ENCODE results near the gene CYB561D2.

CYB561D2 gene

GRCh38 chr3:50369012-50369670 lies 18.5 kb downstream of the CYB561D2 start:
- TF ChIP-seq TAF1 (IDR thresholded peaks at IDR 0.05; ENCODE audit: low read depth): no peak
- no peak for TF ChIP-seq CREB1 (IDR thresholded peaks at IDR 0.05; ENCODE audit: low read depth)
- TF ChIP-seq YY1 (IDR thresholded peaks at IDR 0.05; ENCODE audit: low read depth): no peak

- no peak for TF ChIP-seq EGR1 (IDR thresholded peaks at IDR 0.05)
- peak; percentile 64 for TF ChIP-seq RAD21 (IDR thresholded peaks at IDR 0.05; ENCODE audit: low read depth)
- TF ChIP-seq YY1 (IDR thresholded peaks at IDR 0.05; ENCODE audit: low read depth): no peak
These were observed 19.9 kb downstream of the CYB561D2 start for GRCh38 chr3:50370594-50370993.

- no peak for TF ChIP-seq TEAD4 (IDR thresholded peaks at IDR 0.05)
- TF ChIP-seq EP300 (IDR thresholded peaks at IDR 0.05; ENCODE audit: borderline replicate concordance): no peak
- TF ChIP-seq TCF12 (IDR thresholded peaks at IDR 0.05; ENCODE audit: low read depth): no peak
- TF ChIP-seq USF1 (IDR thresholded peaks at IDR 0.05): no peak
- TF ChIP-seq ZBTB7A (IDR thresholded peaks at IDR 0.05; ENCODE audit: low read depth): no peak
- no peak for TF ChIP-seq FOXM1 (IDR thresholded peaks at IDR 0.05; ENCODE audit: borderline replicate concordance, low read depth)
- no peak for TF ChIP-seq EGR1 (IDR thresholded peaks at IDR 0.05)
- TF ChIP-seq CEBPB (IDR thresholded peaks at IDR 0.05): no peak
- TF ChIP-seq NFIC (IDR thresholded peaks at IDR 0.05): no peak
- no peak for TF ChIP-seq REST (IDR thresholded peaks at IDR 0.05; ENCODE audit: low read depth)
These were observed 20.5 kb downstream of the CYB561D2 start for GRCh38 chr3:50371133-50371685.

GRCh38 chr3:50372349-50372748 lies 21.7 kb downstream of the CYB561D2 start:
- TF ChIP-seq ZBTB7A (IDR thresholded peaks at IDR 0.05; ENCODE audit: low read depth) (no peak), EGR1 (IDR thresholded peaks at IDR 0.05) (no peak), RAD21 (IDR thresholded peaks at IDR 0.05; ENCODE audit: low read depth) (no peak)

GRCh38 chr3:50373146-50374051 lies 22.7 kb downstream of the CYB561D2 start:
- no peak for TF ChIP-seq TAF1 (IDR thresholded peaks at IDR 0.05; ENCODE audit: low read depth)
- no peak for TF ChIP-seq REST (IDR thresholded peaks at IDR 0.05; ENCODE audit: low read depth)
- no peak for TF ChIP-seq CREB1 (IDR thresholded peaks at IDR 0.05; ENCODE audit: low read depth)
- TF ChIP-seq YY1 (IDR thresholded peaks at IDR 0.05; ENCODE audit: low read depth): no peak
- TF ChIP-seq EP300 (IDR thresholded peaks at IDR 0.05; ENCODE audit: borderline replicate concordance): no peak
- no peak for TF ChIP-seq TEAD4 (IDR thresholded peaks at IDR 0.05)

- TF ChIP-seq YY1 (IDR thresholded peaks at IDR 0.05; ENCODE audit: low read depth): no peak
- TF ChIP-seq TEAD4 (IDR thresholded peaks at IDR 0.05): no peak
- TF ChIP-seq RAD21 (IDR thresholded peaks at IDR 0.05; ENCODE audit: low read depth): no peak
- no peak for TF ChIP-seq ZBTB7A (IDR thresholded peaks at IDR 0.05; ENCODE audit: low read depth)
- no peak for TF ChIP-seq NFIC (IDR thresholded peaks at IDR 0.05)
- no peak for TF ChIP-seq EP300 (IDR thresholded peaks at IDR 0.05; ENCODE audit: borderline replicate concordance)
- TF ChIP-seq TAF1 (IDR thresholded peaks at IDR 0.05; ENCODE audit: low read depth): no peak
- TF ChIP-seq CREB1 (IDR thresholded peaks at IDR 0.05; ENCODE audit: low read depth): no peak
- no peak for TF ChIP-seq MAX (IDR thresholded peaks at IDR 0.05)
- no peak for TF ChIP-seq USF1 (IDR thresholded peaks at IDR 0.05)
- TF ChIP-seq CEBPB (IDR thresholded peaks at IDR 0.05): no peak
- TF ChIP-seq TCF12 (IDR thresholded peaks at IDR 0.05; ENCODE audit: low read depth): no peak
- TF ChIP-seq EGR1 (IDR thresholded peaks at IDR 0.05): no peak
- no peak for TF ChIP-seq REST (IDR thresholded peaks at IDR 0.05; ENCODE audit: low read depth)
- TF ChIP-seq FOXM1 (IDR thresholded peaks at IDR 0.05; ENCODE audit: borderline replicate concordance, low read depth): no peak
These were observed 23.9 kb downstream of the CYB561D2 start for GRCh38 chr3:50374363-50375257.

All from Ishikawa (cell line).